HG02763 (cell line): ENCODE data around the gene SERPINA3.

ENCODE experiments used
- ATAC-seq: cut with Tn5 transposase; IDR thresholded peaks from one replicate; pipeline ENCODE4 v1.9.1; 2021; ENCODE audit warnings: mild to moderate bottlenecking, moderate library complexity; ENCODE audit not compliant: unreplicated experiment

Gene SERPINA3

GRCh38 chr14:94650806-94651805, 38.9 kb downstream of the SERPINA3 start:
- ATAC-seq = no peak

DNA sequence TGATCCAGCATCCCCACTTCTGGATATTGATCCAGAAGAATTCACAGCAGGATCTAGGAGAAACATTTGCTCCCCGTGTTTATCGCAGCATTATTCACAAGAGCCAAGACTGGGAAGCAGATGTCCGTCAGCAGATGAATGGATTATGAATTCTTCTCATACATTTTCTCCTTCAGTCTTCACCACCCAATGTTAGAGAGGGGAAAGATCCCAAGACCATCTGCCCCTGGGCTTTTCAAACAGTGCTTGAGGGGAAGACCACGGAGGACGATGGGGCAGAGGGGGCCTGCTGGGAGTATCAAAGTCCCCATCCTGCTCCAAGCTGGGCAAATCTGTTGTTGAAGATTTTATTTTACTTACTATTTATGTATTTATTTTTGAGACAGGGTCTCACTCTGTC, 41.1 kb downstream of the SERPINA3 start:
- ATAC-seq = no peak

DNA sequence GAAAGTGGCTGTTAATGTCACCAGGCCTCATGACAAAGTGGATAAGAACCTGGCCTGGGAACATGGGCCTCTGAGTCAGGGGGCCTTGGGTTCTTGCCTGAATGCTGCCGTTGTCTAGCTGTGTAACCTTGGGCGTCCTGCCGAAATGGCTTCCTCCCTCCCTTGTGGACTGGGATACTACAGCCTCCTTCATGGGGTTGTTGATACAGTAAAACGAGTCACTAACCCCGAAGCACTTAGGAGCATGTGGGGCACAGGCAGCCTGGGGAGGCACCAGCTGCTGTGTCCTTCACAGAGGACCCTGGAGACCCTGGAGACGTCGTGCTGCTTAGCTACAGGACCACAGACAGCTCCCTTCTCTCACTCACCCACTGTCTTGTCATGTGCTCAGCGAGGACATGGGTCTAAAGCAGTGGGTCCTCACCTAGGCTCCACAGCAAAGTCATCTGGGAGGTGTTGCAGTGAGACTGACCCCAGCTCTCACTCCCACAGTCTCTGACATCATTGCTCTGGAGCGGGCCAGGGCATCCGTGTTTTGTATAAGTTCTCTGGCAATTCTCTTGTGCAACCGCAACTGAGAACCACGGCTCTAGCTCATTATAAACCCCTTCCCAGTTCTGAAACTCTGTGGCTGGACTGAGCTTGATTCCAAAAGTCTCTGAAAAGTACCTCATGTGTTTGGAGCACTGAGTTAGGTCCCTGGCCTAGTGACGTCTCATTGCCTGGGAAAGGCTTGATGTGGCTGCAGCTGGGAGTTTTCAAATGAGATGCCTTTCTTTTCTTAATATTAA, 42.1 kb downstream of the SERPINA3 start:
- ATAC-seq = no peak

DNA sequence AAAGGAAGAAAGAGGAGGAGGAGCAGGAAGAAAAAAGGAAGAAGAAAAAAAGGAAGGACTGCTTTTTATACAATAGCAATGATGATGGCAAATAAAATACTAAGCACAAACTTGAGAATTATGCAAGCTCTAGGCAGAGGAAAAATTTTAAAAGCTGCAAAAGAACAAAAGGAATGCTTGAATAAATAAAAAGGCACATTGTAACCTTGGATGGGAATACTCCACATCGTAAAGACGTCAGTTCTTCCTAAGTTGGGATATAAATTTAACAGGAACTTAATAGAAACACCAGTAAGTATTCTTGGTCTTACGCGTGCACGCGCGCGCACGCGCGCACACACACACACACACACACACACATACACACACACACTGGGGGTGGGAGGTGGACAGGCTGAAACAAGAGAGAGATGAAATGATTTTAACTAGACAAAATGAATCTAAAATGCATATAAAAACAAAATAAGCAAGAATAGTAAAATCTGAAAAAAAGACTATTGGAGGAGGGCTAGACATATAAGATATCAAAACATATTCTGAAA, 43.0 kb downstream of the SERPINA3 start:
- no peak for ATAC-seq

DNA sequence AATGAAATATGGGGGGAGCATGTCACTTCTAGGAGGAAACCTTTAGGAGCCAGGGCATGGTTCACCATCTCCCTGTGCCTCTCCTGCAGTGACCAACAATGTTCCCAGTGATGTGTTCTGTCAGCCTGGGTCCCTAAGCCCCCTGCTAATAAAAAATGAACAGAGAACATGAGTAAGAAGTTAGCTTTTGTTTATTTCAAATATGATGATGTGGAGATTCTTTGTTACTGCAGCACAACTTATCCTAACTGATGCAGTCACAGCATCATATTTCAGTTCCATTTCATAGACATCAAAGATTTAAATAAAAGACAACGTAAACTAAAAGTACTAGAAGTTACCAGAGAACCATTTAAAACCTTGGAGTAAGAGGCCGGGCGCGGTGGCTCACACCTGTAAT, 43.9 kb downstream of the SERPINA3 start:
- no peak for ATAC-seq

- ATAC-seq = no peak
Measured at GRCh38 chr14:94659256-94659655, 47.1 kb downstream of the SERPINA3 start.

- ATAC-seq = no peak
Measured at GRCh38 chr14:94659901-94660300, 47.7 kb downstream of the SERPINA3 start.

GRCh38 chr14:94660306-94660946, 48.2 kb downstream of the SERPINA3 start:
- no peak for ATAC-seq

DNA sequence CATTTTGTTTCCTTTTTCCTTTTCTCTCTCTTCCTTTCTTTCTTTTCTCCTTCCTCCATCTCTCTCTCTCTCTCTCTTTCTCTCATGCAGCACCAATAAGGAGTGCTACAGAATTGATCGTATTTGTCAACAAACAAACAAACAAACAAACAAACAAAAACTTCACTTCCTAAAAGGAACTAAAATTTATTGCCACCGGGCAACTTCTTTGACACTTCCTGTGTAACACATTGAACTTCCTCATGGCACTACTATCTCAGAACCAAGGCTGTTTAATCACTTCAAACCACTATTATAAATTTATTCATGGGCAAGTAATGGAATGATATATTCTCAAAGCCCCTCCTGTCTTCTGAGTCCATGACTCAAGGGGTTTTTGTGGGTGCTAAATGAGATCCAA, 51.3 kb downstream of the SERPINA3 start:
- ATAC-seq = no peak

DNA sequence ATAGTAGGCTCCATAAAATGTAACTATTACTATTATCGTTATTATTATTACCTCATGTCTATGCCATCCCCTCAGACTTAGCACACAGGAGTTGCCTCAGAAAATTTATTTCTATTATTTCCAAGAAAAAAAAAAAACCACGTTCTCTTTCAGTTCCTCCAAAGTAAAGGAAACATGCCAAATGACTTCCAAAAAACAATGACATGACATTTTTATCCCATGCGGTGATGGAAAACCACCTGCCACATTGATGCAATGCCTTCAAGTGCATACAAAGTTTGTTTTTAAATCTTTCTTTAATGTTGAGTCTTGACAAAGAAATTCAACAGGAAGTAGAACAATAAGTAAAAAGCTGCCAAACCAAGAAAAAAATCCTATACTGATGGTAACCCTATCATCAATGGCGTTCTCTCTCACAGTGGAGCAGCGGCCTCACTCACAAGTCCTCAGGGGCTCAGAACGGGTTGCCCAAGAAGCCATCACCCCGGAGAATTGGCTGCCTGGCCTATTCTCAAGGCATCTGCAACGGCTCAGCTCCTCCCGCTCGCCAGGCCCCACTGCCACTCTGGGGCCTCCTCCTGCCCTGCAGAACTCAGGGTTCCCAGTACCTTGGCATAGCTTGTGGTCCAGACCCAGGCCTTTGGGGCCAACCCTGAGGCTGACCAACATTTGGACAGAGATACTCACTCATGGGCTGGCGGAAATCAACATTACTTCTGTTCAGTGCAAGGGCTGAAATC, 51.9 kb downstream of the SERPINA3 start:
- no peak for ATAC-seq

- ATAC-seq = no peak
Measured at GRCh38 chr14:94665121-94665520, 52.9 kb downstream of the SERPINA3 start.

DNA sequence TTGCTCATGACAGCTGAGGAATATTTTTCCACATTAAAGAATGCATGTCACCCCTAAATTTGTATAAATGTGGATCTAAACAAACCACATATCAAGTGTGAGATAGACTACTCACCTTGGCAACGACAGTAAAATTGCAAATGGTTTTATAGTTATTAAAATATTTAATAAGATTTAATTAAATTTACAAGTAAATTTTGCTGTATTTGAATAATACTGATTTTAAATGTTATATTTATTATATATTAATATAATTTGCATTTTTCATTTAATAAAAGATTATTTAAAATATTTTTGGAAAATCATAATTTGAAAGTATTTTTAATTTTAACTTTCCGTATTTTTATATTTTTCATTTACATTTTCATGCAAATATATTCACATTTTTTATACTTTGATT, 53.4 kb downstream of the SERPINA3 start:
- ATAC-seq = no peak

DNA sequence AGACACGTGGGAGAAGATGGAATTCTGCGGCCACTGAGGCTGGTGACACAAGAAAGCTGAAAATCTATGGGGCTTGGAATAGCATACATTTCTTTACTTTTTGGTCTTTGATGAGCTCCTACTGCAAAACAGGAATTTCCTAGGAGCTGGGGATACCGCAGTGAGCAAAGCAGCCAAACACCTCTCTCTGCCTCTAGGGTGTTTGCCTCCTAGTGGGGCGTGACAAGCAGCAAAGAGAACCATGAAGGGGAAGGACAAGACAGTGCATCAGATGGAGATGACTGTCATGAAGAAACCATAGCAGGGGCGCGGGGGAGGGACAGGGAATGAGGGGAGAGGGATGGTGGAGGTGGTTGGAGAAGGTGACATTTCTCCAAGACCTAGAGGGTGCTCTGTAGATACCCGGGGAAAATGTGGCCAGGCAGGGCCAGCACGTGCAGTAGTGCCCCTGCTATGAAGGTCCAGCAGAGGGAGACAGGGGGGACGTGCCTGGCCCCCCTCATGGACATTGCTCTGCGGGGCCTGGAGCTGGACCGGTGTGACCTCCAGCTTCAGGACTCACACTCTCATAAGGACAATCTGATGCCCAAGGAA, 58.6 kb downstream of the SERPINA3 start:
- ATAC-seq = no peak

DNA sequence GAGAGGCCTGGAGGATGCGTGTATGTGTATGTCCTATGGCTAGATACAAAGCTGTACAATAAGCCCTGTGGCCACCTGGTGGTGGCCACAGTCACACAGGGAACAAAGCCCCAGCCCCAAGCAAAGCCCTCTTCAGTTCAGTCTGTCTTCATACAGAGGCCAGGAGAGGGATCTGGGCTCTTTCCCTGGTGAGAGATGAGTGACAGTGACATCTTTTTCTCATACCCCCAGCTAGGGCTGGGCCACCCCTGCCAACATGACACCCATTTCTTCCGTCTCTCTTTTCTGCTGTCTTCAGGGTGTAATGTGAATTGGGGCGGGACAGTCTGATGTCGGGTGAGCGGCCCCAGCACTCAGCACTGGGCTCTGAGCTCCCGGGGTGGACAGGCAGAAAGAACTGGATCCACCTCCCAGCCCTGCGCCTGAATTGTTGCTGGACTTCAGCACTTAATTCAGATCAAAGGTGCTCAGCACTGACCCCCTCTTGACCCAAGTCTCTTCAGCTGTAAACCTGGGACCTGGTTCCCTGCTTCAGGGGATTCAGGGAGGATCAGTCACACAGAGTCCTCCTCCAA, 59.8 kb downstream of the SERPINA3 start:
- no peak for ATAC-seq

GRCh38 chr14:94673071-94673470, 60.9 kb downstream of the SERPINA3 start:
- no peak for ATAC-seq
